Small intestine (tissue), 7 donors: ENCODE measurements around the gene NR0B2. TPM values are rescaled to one million over a fixed set of nuclear protein-coding genes. Genes with fewer than 3 reads are reported as not detected.
"Not testable (repeated sequence)": the region's sequence is repeated elsewhere in the genome, so short reads cannot be mapped to it uniquely, and the experiment has no call there.

Experiments used
- DNase-seq, 2 donors: peaks; one replicate each; pipeline versions ENCODE4 v3.0.0 to v3.0.0-alpha.2; 2013
- FAIRE-seq: peaks from 2 replicates; lab custom pipeline; 2012; peaks lifted over from hg19 to GRCh38; lab: Jason Lieb, UNC
- H3K27ac ChIP-seq, 3 donors: one replicate each; pipeline ENCODE4 v1.5.1; 2013; ENCODE audit warnings: low read length in 2 of 3, mild to moderate bottlenecking in 2 of 3, control low read depth in 1 of 3, inconsistent platforms in 1 of 3, low read depth in 1 of 3, moderate library complexity in 1 of 3
- H3K27me3 ChIP-seq, 3 donors: one replicate each; pipeline ENCODE4 v1.6.1; 2013; ENCODE audit warnings: low read length in 3 of 3, inconsistent platforms in 1 of 3; ENCODE audit not compliant: control insufficient read depth in 3 of 3, insufficient read depth in 3 of 3
- H3K36me3 ChIP-seq, 3 donors: one replicate each; pipeline ENCODE4 v1.6.1; 2013; ENCODE audit warnings: low read length in 3 of 3, inconsistent platforms in 1 of 3, low read depth in 1 of 3, mild to moderate bottlenecking in 1 of 3, moderate library complexity in 1 of 3; ENCODE audit not compliant: control insufficient read depth in 3 of 3, insufficient read depth in 2 of 3
- H3K4me1 ChIP-seq, 3 donors: one replicate each; pipeline ENCODE4 v1.6.1; 2013; ENCODE audit warnings: low read length in 2 of 3, inconsistent platforms in 1 of 3, low read depth in 1 of 3, mild to moderate bottlenecking in 1 of 3, moderate library complexity in 1 of 3; ENCODE audit not compliant: control insufficient read depth in 3 of 3, insufficient read depth in 2 of 3
- H3K4me3 ChIP-seq, 3 donors: one replicate each; pipeline ENCODE4 v1.5.1; 2013; ENCODE audit warnings: low read length in 3 of 3, control low read depth in 1 of 3, inconsistent platforms in 1 of 3, low read depth in 1 of 3, mild to moderate bottlenecking in 1 of 3, moderate library complexity in 1 of 3
- H3K9me3 ChIP-seq, 2 donors: one replicate each; pipeline ENCODE4 v1.6.1; 2013; ENCODE audit warnings: low read depth in 1 of 2, low read length in 1 of 2; ENCODE audit not compliant: control insufficient read depth in 2 of 2, insufficient read depth in 1 of 2
- WGBS, 3 donors: extraction: QIAGEN DNeasy Blood & Tissue Kit; methylation state at CpG; one replicate each; pipeline ENCODE4 v1.1.7; 2013; 5-methylcytosine and 5-hydroxymethylcytosine counted together
- polyA plus RNA-seq, 4 donors: library from polyadenylated mRNA; stranded (reverse) in 3 of 4; unstranded in 1 of 4; fragments of 200-250 nt in 3 of 4; fragments of 120-200 nt in 1 of 4; gene quantifications; one replicate each; pipeline versions ENCODE4 v1.2.1 to v1.2.3, GENCODE V29; 2013
- donor health status: healthy with polysubstance abuse.
- donor health status: control.
- donor health status: control.
- donor health status: Bipolar disorder and iron deficiency.
- donor health status: healthy.

The NR0B2 gene
- polyA plus RNA-seq, 4 donors = 54.9 to 443 (median 216) TPM

DNA sequence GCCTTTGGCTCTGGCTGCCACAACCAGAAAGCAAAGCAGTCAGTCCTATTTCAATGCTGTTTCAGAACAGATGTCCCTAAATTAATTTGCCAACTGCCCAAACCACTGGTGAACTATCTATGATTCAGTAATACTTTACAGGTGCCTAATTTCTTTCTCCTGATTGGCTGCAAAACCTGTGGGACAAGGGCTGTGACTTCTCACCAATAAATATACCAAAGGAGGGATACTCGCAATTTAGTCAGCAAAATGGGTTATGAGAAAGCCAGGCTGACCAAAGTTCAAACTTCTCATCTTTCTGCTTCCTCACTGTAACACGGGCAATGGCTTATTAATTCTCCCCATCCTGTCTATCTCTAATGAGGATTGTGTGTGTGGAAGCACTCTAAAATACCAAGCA is 36.4 kb downstream of the NR0B2 start:
- Histone ChIP-seq H3K4me1 (peaks cover 0 to 7% (median 0%) of the 10 kb centered on the region in 3 donors), H3K4me3 (no peak overlapping the region), H3K27ac (no peak overlapping the region), H3K27me3 (no peaks in the 10 kb centered on the region), H3K36me3 (peaks cover 8 to 63% (median 11%) of the 10 kb centered on the region in 3 donors), H3K9me3 (no peaks in the 10 kb centered on the region)
- WGBS, 3 donors = 29 to 61% (median 41%) methylated on average over 2 of the region's 2 CpGs
- FAIRE-seq (no peak), DNase-seq (no peak)

- Histone ChIP-seq H3K9me3 (no peaks in the 10 kb centered on the region), H3K36me3 (peaks cover 4 to 46% (median 7%) of the 10 kb centered on the region in 3 donors), H3K27me3 (no peaks in the 10 kb centered on the region), H3K4me1 (peaks cover 0 to 7% (median 0%) of the 10 kb centered on the region in 3 donors), H3K4me3 (no peak overlapping the region), H3K27ac (no peak overlapping the region)
- FAIRE-seq (no peak), DNase-seq (no peak)
- 75 to 82% (median 81%) methylated on average over 4 of the region's 4 CpGs for WGBS, 3 donors
Measured at GRCh38 chr1:26874896-26875295, 38.9 kb downstream of the NR0B2 start.

GRCh38 chr1:26873097-26873496 is 40.7 kb downstream of the NR0B2 start:
- 75 to 85% (median 82%) methylated on average over 2 of the region's 2 CpGs for WGBS, 3 donors
- not testable (repeated sequence) for H3K9me3 ChIP-seq, FAIRE-seq, H3K27ac ChIP-seq, H3K4me3 ChIP-seq, H3K4me1 ChIP-seq, H3K27me3 ChIP-seq, DNase-seq
- H3K36me3 ChIP-seq = peaks cover 0 to 28% (median 7%) of the 10 kb centered on the region in 3 donors

GRCh38 chr1:26864610-26865480 is 48.9 kb downstream of the NR0B2 start:
- Histone ChIP-seq H3K9me3 (no peaks in the 10 kb centered on the region), H3K4me1 (peaks cover 0 to 26% (median 0%) of the 10 kb centered on the region in 3 donors), H3K27me3 (no peaks in the 10 kb centered on the region), H3K36me3 (no peaks in the 10 kb centered on the region), H3K27ac (peak overlapping the region; percentile 93 to 96 (median 93)), H3K4me3 (peak overlapping the region; percentile 55 to 79 (median 77))
- 0 to 1% (median 0%) methylated on average over 70 to 75 of the region's 75 CpGs for WGBS, 3 donors
- FAIRE-seq (no peak), DNase-seq (peak; percentile 97 to 98)

GRCh38 chr1:26863685-26864077 is 50.1 kb downstream of the NR0B2 start:
- no peak for FAIRE-seq
- DNase-seq = peak in 1 of 2 donors; percentile 24
- H3K36me3 ChIP-seq = peaks cover 0 to 5% (median 0%) of the 10 kb centered on the region in 3 donors
- peak overlapping the region; percentile 40 to 79 (median 64) for H3K4me3 ChIP-seq
- 9 to 54% (median 27%) methylated on average over 15 to 20 of the region's 20 CpGs for WGBS, 3 donors
- H3K9me3 ChIP-seq = no peaks in the 10 kb centered on the region
- peak overlapping the region; percentile 93 to 96 (median 94) for H3K27ac ChIP-seq
- no peaks in the 10 kb centered on the region for H3K27me3 ChIP-seq
- H3K4me1 ChIP-seq = peaks cover 0 to 26% (median 0%) of the 10 kb centered on the region in 3 donors

DNA sequence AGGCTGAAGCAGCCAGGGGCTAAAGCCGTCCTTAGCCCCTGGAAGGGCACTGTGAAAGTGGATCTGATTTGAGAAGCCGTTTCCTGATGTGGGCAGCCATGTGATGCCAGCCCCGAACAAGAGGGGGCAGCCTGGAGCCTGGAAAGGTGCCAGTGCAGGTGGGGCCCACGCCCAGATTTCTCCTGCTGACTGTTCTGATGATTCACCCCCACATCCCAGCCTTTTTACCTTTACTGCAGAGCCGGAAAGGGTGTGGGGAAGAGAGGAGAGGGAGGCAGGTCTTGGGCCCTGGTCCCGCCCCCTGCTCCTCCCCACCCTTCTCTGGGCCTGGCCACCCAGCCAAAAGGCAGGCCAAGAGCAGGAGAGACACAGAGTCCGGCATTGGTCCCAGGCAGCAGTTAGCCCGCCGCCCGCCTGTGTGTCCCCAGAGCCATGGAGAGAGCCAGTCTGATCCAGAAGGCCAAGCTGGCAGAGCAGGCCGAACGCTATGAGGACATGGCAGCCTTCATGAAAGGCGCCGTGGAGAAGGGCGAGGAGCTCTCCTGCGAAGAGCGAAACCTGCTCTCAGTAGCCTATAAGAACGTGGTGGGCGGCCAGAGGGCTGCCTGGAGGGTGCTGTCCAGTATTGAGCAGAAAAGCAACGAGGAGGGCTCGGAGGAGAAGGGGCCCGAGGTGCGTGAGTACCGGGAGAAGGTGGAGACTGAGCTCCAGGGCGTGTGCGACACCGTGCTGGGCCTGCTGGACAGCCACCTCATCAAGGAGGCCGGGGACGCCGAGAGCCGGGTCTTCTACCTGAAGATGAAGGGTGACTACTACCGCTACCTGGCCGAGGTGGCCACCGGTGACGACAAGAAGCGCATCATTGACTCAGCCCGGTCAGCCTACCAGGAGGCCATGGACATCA is 50.7 kb downstream of the NR0B2 start, which contains the start of gene SFN:
Gene SFN, plus strand, starts transcription at position 369 of the 904 bp plus-strand sequence. Its CDS starts 64 bp downstream, at position 433.
- peak; percentile 94 to 99 for DNase-seq
- H3K36me3 ChIP-seq = peaks cover 0 to 9% (median 0%) of the 10 kb centered on the region in 3 donors
- H3K4me1 ChIP-seq = peaks cover 0 to 26% (median 0%) of the 10 kb centered on the region in 3 donors
- peak within 1 kb of the TSS; percentile 93 to 96 (median 94) for H3K27ac ChIP-seq
- H3K9me3 ChIP-seq = no peaks in the 10 kb centered on the region
- FAIRE-seq = no peak
- H3K27me3 ChIP-seq = no peaks in the 10 kb centered on the region
- H3K4me3 ChIP-seq = peak within 1 kb of the TSS; percentile 43 to 79 (median 64)
- 12 to 71% (median 38%) methylated on average over 36 to 37 of the region's 37 CpGs for WGBS, 3 donors

- Histone ChIP-seq H3K27ac (peak overlapping the region; percentile 43 to 53 (median 52)), H3K4me3 (no peak overlapping the region), H3K36me3 (peaks cover 0 to 20% (median 0%) of the 10 kb centered on the region in 3 donors), H3K9me3 (no peaks in the 10 kb centered on the region), H3K27me3 (no peaks in the 10 kb centered on the region), H3K4me1 (peaks cover 0 to 28% (median 0%) of the 10 kb centered on the region in 3 donors)
- DNase-seq (no peak), FAIRE-seq (no peak)
- 76 to 86% (median 86%) methylated on average over 7 of the region's 7 CpGs for WGBS, 3 donors
Measured at GRCh38 chr1:26861889-26862378, 51.8 kb downstream of the NR0B2 start.
